NCI-H526 (cell line): ENCODE results near the gene SPTA1.
"Not testable (repeated sequence)": the region's sequence is repeated elsewhere in the genome, so short reads cannot be mapped to it uniquely, and the experiment has no call there.

Source experiments
- DNase-seq, 2 experiments: peaks; one replicate each; lab custom pipeline; 2025; lab: John Stamatoyannopoulos, UW

The SPTA1 gene

DNA sequence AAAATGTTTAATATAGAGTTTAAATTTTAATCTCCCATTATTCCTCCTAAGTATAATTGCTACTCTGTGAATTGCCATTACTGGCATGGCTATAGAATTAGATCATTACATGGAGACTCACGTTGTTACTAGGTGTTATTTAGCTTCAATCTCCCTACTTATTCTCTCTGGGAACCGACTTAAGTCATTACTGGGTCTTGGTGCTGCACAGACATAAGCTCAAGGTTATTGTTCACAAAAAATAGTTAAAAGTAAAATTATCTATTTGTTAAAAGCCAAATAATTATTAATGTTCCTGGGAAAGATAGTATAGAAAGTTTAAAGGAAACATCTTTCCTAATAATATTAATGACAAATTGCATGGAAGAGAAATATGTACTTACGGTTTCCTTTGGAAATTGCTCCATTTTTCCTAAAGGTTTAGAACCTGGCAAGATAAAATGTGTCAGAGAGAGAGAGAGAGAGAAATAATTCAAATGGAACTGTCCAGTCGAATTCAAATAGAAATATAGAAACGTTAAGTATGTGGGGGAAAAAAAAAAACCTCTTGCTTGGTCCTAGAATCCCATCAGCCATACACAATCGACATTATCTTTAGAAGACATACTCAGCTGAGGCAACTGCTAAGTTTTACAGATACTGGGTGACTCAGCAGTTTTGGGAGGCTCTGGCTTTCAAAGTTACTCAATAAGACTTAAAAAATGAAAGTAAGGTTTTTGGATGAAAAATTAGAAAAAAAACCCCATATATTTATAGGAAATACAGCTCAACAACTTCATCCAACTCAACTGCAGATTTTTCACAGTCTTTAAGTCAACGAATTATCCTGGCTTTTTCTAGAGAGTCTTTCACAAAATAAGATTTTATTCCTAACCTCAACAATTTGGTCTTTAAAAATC is at the start of gene SPTA1:
SPTA1 (minus strand) TSS at position 605 of the 899 bp plus-strand sequence; CDS start at position 407, 198 bp downstream.
- DNase-seq = no peak

DNA sequence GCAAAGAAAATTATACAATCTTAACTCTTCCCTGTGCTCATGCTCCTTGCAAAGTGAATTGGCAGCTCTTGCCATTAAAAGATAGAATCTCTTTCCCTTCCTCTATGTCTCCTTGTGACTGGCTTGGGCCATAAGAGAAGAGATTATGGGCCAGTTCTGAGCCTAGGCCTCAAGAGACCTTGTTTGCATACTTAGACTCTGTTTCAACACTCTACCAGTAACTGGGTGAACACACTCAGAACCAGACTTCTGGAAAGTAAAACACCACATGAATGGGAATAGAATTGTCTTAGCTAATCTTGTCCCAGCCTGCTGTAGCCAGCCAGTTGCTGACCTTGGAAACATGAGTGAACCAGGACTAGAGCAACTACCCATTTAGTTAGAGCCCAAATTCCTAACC is 49.3 kb upstream of the SPTA1 start:
- DNase-seq = no peak

DNA sequence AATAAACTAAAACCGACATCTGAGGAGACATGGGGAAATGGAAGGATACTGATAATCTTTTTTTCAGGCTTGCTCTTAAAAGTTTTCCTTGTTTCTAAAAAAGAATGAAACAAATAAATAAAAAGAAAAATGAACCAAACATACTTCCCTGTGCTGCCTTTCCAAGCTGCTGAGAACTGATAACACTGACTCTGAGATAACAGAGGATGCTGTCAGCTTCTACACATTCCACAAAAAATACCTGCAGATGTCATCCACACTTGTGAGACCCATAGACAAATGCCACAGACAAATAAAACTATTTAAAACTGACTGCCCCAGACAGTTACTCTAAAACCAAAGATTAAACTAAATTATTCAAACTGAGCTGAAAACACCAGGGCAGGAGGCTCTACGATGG is 46.0 kb upstream of the SPTA1 start:
- DNase-seq = no peak

DNA sequence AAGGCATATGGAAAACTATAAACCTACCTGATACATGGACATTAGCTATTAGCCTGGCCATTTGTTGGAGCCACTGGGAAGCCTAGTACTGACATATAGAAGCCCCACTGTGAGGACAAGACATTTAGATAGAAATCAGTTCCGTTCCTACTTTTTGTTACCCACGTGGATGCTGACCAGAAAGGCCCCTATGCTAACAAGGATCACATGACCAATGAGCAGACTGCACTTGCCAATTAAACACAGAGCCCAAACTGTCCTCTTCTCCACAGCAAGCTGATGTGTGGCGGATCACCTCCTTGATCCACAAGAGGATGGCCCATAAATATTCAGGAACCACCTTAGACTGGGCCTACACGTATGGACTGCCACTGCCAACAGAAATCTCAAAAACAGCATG is 45.2 kb upstream of the SPTA1 start:
- no peak for DNase-seq

DNA sequence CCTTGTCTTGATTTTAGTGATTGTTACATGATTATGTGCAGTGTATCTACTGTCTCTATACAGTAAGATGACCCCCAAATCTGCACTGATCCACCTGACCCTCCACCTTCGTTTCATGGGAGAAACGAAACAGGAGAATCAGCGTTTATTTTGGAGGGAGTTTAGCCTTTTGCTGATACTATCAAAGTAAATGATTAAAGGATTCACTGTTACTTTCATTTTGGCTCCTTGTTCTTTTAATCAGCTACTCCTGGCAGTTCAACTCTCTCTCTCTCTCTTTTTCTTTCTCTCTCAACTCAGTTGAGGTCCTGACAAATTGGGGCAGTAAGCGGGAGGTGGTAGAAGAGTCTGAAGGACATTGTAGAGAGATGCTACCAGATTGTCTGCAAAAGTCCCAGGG is 43.9 kb upstream of the SPTA1 start:
- DNase-seq = no peak

DNA sequence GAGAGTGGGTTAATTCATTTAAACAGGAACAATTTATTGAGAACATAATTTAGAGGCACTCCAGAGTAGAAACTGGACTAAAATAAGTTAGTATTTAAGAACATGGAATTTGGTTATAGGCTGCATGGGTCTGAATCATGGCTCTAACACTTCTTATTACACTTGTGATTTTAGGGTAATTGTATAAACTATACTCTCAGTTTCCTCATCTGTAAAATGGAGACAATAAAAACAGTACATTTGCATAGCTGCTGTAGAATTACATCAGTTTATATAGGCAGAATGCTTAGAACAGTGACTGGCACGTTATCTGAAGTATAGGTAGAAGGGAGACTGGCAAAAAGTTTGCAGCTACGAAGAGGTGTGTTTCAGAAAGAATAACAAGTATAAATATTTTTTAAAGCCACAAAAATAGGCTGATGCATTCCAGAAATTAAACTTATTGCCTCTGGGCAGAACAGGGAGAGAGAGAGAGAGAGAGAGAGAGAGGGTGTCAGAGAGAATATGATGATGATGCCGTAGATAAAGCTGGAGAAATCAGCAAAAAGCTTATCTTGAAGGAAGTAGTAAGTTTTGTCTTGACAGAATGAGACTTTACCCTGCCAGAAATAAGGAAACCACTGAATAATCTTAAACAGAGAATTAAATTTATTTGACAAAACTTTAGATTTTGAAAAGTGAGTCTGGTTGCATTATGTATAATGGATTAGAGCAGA is 42.2 kb upstream of the SPTA1 start:
- no peak for DNase-seq

DNA sequence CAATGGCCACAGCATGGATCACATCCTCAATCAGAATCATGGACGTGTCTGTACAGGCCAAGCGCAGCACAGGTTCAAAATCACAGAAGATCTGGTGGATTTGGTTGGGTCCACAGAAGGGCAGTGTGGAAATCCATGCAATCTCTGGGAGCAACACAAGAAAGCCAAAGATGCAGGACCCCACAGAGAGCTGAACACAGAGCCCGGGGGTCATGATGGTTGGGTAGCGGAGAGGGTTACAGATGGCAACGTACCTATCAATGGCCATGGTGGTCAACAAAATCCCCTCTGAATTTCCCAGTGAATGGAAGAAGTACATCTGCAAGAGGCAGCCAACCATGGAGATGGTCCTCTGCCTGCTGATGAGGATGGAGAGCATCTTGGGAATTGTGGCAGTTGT is 37.9 kb upstream of the SPTA1 start:
- DNase-seq = no peak

DNA sequence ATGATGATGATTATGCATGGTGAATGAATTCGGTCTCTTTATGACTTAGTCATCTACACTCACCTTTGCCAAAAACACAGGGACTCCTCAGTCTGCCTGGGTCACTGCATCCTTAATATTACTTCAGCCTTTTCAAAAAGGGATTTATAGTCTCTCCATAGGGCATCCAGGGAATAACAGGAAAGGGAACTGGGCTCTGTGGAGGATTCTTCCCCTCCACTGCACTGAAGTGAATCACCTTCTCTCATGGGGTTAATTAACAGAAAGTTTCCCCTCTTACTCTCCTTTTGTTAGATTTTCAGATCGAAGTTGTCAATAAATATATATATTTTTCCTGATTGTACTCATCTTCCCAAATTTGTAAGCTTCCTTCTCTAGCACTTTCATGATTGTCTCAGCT is 34.1 kb upstream of the SPTA1 start, which contains the start of gene OR6K3:
OR6K3 (minus strand) TSS at position 101 of the 400 bp plus-strand sequence. CDS start 2,605 bp downstream, outside the sequence.
- no peak for DNase-seq

DNA sequence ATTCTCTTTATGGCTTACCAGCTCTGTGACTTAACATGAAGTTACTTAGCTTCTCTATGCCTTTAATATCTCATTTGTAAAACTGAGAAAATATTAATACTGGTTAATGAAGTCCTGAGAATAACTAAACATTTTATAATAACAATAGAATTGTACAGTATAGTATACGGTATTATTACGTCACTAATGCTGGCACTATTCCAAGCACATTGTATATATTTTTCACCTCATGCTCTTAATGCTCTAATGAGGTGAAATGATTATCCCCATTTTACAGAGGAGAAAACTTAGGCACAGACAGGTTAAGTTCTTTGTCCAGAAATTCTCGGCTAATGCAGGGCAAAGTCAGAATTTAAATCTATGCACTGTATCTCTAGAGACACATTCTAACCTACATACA is 33.1 kb upstream of the SPTA1 start:
- no peak for DNase-seq

DNA sequence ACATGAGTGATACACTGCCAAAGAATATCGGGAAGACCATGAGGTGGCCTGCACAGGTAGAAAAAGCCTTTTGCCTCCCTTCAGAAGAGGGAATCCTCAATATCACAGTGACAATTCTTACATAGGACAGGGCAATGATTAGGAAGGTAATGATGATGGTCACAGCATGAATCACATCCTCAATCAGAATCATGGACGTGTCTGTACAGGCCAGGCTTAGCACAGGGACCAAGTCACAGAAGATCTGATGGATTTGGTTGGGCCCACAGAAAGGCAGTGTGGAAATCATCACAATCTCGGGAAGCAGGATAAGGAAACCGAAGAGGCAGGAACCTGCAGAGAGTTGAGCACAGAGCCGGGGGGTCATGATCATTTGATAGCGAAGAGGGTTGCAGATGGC is 30.8 kb upstream of the SPTA1 start:
- DNase-seq = no peak

DNA sequence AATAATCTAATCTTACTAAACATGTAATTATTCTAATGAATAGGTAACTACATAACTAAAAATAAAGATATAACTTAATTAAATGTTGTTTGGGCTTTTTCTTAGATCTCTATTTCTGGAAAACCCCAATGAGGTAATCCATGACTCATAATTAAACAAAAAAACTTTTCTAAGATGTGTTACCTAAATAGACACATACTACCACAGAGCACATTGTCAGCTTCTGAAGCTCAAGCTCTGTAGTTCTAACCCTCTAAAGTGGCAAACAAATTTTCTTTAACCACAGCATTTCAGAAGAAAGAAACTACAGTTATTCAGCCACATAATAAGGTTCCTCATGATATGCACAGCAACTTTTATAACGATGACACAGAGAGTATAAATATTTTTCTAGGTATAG is 29.8 kb upstream of the SPTA1 start:
- no peak for DNase-seq

DNA sequence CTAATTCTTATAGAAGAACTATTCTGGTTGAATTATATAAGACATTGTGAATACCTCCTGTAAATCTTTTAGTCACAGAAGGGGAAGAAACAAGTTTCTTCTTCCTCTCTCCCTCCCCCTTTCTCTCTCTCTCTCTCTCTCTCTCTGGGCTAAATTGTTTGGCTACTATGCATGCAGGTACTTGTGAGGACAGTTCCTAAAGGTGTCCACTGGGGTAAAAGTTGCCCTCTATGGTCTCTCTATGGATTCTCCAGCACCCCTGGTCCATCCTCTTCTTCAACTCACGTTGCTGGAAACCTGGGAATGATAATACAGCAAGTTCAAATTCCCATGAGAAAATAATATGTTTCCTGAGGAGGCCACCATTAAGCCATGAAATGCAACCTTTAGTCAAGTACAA is 28.2 kb upstream of the SPTA1 start:
- DNase-seq = no peak

DNA sequence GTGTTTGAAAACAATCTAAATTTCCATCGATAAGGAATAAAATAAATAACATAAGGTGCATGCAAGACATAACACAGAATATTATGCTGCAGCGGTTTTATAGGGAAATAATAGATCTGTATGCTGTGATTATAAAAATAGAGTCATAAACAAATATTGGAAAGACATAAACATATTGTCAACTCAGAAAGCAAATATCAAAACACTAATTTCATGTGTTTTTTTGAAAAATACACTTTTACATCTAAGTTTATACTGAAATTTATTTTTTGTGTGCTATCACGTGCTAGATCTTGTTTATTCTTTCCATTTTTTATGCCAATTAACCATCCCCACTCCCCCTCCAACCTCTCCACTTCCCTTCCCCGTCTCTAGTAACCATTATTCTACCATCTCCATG is 24.6 kb upstream of the SPTA1 start:
- no peak for DNase-seq

DNA sequence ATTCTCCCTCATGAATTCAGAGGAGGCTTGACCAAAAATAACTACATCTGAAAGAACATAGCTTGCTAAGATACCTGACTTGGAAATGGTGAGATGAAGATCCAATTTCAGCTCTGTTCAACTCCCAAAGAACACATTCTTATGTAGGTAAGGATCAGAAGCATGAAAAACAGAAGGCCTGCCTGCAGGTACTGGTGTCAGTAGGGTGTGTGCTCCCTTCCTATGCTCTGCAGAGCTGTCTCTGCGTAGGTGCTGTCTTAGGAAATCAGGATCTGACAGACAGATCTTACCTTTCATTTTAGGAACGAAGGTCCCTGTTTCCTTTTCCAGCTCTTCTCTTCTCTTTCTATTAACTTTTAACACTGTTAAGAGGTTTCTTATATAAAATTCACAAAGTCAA is 19.6 kb upstream of the SPTA1 start:
- DNase-seq = no peak

DNA sequence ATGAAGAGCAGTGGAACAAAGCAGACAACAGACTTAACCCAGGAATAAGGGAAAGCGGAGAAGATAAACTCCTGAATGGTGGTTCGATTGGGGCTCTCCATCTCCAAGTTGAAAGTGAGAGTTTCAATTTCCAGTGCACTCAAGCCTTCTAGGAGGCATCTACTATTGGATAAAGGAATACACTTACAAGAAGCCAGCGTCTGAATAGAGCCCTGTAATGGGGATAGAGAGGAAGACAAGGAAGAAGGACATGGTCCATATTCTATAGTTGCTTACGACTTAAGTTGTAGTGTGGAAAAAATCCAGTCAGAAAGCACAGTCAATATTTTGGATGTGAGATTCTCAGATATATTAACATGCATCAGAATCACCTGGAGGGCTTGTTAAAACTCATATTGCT is 14.0 kb upstream of the SPTA1 start, which contains the start of gene OR6K2:
OR6K2 (minus strand) TSS at position 101 of the 400 bp plus-strand sequence; CDS start at position 101, 0 bp downstream.
- no peak for DNase-seq

DNA sequence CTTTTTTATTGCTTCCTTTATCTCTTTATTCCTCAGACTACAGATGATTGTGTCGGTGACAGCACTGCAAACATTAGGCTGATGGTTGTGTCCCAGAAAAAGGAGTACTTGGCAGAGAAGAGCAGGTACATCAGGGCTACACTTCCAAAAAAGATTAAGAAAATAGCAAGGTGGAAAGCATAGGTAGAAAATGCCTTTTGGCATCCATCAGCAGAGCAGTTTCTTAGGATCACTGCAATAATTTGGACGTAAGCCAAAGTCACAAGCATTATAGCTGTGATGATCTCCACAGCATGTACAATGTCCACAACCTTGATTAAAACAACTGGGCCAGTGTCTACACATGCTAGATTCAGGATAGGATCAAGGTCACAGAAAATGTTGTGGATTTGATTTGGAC is 8.1 kb upstream of the SPTA1 start:
- DNase-seq = no peak

DNA sequence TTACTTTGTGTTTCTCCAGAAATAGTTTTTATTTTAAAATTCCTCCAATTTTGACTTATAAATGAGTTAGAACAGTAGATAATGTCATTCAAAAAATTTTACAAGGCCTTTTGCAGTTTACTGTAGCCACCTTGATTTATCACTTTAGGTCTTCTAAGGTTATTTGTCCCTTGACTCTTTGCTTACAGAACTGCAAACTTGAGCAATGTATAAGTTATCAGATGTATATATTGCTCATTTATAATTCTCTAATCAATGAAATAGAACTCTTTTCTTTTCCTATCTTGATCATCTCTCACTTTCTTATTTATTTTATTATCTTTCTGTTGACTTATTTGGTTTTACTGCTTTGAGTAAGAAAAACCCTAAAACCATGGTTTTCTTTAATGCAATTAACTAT is 5.8 kb upstream of the SPTA1 start:
- no peak for DNase-seq

DNA sequence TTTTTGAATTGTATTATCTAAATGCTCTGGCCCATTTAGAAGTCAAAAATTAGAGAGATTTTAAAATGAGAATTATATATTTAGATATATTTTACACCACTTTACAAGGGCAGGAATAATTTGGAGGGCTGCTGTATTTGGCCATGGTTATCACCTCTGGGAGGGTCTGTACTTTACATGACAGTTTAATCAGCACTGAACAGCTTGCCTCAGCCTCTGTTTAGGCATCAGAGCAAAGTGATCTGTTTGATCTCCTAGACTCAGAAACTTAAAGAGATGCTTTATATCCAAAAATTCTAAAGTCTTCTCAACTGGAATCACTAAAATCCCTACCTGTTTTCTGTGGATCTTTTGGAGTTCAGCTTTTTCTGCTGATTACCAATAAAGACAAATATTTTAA is 5.4 kb upstream of the SPTA1 start:
- no peak for DNase-seq

DNA sequence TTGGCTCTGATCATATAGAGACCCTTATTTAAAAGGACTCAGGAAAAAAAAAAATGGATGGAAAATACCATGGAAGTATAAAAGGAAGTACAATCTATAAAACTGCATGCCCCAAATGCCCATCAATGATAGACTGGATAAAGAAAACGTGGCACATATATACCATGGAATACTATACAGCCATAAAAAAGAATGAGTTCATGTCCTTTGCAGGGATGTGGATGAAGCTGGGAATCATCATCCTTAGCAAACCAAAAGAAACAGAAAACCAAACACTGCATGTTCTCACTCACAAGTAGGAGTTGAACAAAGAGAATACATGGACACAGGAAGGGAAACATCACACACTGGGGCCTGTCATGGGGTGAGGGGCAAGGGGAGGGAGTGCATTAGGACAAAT is 4.6 kb upstream of the SPTA1 start:
- not testable (repeated sequence) for DNase-seq

DNA sequence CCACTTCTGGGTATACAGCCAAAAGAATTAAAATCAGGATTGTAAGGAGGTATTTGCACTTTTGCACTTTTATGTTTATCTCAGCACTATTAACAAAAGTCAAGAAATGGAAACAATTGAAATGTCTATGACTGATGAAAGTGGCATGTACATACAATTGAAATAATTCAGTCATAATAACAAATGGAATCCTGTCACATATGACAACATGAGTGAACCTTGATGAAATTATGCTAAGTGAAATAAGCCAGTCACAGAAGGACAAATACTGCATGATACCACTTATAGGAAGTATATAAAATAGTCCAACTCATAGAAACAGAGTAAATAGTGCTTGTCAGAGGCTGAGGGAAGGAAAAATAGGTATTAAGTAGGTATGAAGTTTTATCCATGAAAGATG is 3.4 kb upstream of the SPTA1 start:
- DNase-seq = no peak

DNA sequence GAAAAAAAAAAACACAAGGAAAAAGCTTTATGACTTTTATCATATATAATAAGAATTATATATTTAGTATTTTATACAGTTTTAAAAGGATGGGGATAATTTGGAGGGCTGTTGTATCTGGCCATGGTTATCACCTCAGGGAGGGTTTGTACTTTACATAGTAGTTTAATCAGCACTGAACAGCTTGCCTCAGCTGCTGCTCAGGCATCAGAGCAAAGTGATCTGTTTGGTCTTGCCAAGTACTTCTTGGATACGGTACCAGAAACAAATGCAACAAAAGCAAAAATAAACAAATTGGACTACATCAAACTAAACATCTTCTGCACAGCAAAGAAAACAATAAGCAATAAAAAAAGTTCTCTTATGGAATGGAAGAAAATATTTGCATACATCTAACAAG is 2.6 kb upstream of the SPTA1 start:
- DNase-seq = no peak

DNA sequence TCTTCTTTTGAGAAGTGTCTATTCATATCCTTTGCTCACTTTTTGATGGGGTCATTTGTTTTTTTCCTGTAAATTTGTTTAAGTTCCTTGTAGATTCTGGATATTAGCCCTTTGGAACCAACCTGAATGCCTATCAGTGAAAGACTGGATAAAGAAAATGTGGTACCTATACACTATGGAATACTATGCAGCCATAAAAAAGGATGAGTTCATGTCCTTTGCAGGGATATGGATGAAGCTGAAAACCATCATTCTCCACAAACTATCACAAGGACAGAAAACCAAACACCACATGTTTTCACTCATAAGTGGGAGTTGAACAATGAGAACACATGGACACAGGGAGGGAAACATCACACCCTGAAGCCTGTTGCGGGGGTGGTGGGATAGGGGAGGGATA is 1.8 kb upstream of the SPTA1 start:
- not testable (repeated sequence) for DNase-seq

DNA sequence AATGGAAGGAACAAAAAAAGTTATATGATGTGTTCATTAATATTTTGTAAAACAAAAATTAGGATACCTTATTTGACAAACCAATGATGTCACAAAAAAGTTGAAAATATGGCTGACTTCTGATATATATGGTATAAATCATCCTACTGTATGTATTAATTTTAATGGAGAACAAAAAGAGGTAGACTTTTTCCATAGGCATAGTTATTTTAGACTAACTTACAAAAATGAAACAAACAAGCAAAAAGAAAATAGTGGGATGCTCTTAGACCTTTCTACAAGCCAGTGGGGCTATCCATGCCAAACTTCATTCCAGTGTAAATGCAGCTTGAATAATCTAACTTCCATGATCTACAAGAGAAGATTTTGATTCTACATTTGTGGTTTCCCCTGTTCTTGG is 522 bp upstream of the SPTA1 start:
- no peak for DNase-seq
